CD4-positive, alpha-beta T cell treated with Interleukin-6 at 100 ng/mL for 8 hours (primary cell): ENCODE results near the gene SLC41A1.

Source experiments
- DNase-seq: peaks from one replicate; pipeline ENCODE4 v3.0.0-alpha.2; 2020; ENCODE audit warnings: mixed read lengths, low spot score

Gene SLC41A1

DNA sequence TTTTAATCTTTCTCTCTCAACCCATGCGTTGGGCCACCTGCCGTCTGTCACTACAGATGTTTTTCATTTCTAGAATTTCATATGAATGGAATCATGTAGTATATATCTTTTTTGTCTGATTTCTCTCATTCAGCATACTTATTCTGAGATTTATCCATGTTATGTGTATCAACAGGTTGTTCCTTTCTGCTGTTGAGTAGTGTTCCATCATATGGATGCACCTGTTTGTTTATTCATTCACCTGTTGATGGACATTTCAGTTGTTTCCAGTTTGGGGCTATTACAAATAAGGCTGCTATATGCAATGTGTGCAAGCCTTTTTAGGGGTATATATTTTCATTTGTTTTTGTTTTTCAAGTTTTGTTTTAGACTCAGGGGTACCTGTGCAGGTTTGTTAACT, 9.4 kb upstream of the SLC41A1 start:
- no peak for DNase-seq

GRCh38 chr1:205817988-205818387, 5.0 kb upstream of the SLC41A1 start:
- DNase-seq = no peak

DNA sequence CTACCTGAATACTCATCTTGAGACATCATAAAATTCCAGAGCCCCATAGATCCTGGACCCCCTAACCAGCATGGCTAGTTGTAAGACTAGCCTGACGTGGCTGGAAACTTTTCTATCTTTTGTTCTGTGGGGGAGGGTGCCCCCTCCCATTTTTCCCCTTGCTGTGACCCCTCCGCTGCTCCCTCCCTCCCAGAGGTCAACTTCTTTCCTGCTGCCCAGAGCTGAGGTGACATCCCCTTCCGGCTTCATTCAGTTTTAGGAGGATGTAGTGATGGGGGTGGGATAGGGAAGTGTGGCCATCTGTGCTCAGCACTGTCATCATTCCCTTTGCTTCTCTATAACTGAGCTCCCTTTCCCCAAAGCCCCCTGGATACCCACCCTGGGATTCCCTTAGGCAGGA, 4.4 kb upstream of the SLC41A1 start:
- DNase-seq = no peak

GRCh38 chr1:205813755-205814058, 709 bp upstream of the SLC41A1 start:
- DNase-seq = peak; percentile 6

GRCh38 chr1:205812271-205812877, 624 bp downstream of the SLC41A1 start:
- no peak for DNase-seq

DNA sequence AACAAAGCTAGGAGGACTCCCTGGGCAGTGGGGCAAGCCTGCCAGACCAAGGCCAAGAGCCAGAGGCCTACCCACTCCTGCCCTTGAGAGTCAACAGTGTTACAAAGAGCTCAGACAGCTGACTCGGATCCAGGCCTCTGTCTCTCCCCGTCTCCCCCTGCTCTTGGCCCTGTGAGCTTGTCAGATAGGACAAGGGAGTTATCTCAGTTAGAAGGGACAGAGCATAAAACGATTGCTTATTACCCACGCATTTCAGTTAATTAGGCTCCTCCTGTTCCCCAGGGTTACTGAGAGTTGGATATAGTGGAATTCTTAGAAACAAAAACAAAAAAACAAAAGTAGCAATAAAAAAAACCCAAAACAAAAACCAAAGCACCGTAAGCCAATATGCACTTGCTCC, 1.3 kb downstream of the SLC41A1 start:
- no peak for DNase-seq

DNA sequence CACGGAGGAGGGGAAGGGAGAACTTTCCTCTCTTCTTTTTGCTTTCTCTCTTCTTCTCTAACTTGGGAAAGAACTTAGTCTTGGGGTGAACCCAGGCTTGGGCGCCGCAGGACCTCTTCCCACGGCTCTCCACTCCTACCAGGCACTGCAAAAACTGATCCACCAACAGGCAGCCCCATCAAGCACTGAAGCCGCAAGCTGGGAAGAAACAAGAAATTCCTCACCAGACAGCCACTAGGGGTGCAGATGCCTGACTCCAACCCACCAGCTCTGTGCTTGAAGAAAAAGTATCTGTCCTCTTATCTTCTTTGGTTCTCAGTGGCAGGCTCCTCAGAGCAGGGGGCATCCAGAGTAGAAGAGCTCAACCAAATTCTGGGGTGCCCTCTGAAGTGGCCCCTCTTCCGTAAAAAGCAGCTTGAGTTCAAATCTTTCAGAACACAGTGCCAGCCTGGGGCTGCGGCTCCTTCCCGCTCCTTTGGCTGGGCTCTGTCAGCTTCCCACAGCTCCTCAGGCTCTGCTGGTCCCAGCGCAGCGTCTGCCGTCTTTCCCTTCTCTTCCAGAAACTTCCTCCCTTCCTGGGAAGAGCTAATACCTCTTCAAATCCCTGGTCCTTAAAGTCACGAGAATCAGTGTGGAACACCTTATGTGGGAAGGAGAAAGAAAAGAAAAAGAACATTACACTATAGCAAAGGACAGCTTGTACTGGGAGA, 2.4 kb downstream of the SLC41A1 start:
- no peak for DNase-seq

DNA sequence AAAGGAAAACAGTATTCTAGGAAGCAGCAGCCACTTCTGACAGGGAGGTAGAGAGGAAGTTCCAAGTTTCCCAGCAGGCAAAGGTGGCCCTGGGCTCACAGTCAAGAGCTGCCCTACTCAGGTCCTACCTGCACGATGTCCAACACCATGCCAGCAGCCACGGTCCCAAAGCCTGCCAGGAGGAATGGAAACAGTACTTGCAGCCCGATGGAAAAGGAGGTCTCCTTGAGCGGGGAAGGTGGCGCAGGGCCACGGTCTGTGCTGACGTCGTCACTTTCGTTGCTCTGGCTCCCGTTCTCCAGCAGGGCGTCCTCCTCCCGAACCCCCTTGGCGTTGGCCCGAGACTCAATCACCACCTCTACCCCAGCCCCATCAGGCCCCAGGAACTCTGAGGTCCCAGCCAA, 3.1 kb downstream of the SLC41A1 start:
- no peak for DNase-seq

GRCh38 chr1:205809469-205809868, 3.5 kb downstream of the SLC41A1 start:
- no peak for DNase-seq

- peak; percentile 28 for DNase-seq
These were observed 7.8 kb downstream of the SLC41A1 start for GRCh38 chr1:205805082-205805711.

DNA sequence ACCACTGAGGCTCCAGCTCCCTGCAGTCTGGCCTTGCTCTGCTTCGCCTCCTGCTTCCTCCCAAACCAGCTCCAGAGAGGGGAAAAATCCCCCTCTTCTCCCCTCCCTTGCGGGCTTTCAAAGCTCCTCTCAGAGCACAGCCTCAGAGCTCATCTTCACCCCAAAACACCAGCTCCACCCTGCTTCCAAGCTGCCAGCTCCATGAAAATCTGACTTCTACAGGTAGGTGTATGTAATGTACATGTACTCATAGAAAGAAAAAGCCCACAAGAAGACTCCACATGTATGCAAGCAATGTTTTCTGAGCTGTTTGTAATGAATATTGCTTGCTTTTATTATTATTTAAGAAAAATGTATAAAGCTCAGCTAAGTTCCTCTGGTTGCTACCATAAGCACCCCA, 8.4 kb downstream of the SLC41A1 start:
- DNase-seq = no peak

DNA sequence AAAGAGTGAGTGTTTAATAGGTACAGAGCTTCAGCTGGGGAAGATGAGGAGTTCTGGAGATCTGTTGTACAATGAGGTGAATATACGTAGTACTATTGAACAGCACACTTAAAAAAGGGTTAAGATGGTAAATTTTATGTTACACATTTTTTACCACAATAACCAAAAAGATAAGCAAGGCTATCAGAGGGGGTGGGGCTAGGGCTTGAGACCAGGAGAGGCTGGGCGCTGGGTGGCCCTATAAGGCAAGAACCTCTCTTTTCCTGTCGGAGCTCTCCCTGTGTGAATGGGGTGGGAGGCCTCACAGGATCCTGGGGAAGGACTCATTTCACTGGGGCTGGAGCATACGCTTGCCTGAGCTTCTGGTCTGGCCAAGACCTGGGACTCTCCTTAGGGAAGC, 9.0 kb downstream of the SLC41A1 start:
- DNase-seq = no peak

- no peak for DNase-seq
These were observed 10.9 kb downstream of the SLC41A1 start for GRCh38 chr1:205802060-205802459.

DNA sequence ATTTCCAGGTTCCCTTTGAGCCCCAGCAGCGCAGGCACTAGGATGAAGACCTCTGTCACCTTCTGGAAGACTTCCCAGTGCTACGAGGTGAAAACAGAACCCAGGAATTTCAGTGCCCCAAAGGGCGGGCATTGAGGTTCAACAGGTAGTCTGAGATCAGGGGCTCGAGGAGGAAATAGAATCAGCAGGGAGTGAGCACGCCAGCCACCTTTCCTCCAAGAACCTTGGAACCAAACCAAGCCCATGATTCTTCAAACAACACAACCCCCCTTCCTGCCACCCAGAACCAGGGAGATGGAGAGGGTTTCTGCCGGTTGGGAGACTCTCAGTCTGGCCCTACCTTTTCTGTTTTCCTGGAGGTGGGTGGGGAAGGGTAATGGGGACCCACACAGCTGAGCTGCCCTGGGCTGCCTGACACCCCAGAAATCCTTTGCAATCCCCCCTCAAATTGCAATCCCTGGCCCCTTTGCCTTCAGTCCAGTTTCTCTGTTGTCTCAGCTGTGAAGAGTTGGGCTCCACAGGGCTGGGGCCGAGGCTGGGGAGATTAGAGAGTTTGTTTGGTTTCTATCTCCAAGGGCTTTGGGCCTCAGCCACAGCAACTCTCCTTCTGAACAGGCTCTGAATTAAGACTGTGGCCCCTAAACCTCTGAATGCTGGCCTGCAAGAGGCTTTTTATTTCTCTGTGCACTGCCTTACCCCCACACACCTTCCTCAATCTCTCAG, 11.9 kb downstream of the SLC41A1 start:
- no peak for DNase-seq

DNA sequence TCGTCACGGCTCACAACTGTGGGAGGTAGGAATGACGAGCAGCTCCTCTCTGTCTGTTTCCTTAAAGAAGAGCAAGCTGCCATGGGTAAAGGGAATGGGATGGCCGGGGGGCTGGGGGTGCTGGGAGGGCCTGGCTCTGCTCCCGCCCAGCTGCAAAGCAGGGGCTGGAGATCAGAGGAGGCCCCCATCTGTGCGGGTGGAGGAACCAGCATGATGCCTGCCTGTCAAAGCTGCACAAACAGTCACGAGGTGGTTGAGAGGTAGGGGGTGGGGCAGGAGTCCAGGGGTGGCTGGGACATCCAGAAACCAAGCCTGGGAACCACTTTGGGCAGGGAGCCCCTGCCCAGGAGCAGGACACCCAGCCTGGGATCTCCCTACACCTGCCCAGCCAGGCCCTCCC, 12.6 kb downstream of the SLC41A1 start:
- DNase-seq = no peak

- DNase-seq = no peak
These were observed 14.4 kb downstream of the SLC41A1 start for GRCh38 chr1:205798577-205798976.

DNA sequence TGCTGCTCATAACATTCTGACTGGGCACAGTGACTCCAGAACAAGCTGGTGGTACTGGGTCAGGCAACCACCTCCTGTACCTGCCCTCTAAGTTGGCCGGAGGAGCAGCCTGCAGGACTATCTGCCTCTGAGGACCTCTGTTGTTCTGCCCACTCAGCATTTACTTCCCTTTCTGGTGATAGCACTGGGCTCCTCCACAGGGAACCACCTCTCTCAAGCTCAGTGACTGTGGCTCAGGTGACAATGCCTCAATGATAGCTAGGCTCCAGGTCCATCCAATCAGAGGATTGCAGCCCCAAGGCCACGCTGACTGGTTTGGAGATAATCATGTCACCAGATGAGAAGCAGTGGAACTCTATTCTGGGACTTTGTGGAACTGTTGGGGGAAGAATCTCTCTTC, 15.8 kb downstream of the SLC41A1 start:
- DNase-seq = no peak

- no peak for DNase-seq
These were observed 18.8 kb downstream of the SLC41A1 start for GRCh38 chr1:205794011-205794730.

DNA sequence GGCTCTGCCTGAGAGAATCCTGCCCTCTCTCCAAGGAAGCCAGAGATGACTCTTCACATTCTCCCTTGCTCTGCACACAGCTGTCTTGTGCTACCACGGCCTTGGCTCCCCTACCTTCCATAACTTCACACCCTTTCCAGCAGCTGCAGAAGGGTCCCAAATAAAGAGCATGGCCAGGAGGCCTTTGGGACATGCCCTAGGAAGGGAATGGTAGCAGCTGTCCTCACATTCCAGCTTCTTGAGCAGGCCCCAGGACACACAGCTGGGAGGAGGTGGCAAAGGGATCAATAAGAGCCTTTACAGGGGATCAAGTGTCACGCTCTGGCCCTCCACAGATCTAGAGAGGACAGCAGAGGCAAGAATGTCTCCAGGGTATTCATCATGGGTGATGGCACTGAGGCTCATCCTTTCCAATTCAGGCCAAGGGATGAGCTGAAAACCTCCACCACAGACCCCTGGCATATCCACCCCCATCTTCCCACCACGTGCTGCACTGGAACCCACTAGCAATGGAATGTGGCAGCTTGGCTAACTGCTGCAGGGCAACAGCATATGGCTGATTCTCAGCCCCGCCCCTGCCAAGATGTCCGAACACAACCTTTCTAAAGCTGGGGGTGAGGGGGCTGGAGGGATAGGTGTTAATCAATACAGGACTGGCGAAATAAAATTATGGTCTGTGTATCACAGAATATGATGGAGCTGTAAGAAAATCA, 19.9 kb downstream of the SLC41A1 start:
- DNase-seq = no peak

DNA sequence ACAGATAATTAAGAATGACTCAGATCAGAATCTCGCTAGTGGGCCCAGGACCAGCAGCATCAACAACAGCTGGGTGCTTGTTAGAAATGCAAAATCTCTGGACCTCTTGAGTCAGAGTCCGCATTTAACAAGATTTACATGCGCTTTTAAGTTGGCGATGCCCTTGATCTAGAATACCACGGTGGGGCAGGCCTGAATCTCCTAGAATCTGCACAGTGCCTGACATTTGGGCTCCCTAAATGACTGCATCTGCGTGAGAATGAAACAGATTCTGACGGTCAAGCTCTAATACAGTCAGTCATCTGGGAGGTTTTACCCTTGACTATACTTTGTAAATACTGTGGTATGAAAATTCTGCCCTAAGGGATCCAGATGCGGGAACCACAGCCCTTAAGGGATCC, 20.5 kb downstream of the SLC41A1 start:
- no peak for DNase-seq

DNA sequence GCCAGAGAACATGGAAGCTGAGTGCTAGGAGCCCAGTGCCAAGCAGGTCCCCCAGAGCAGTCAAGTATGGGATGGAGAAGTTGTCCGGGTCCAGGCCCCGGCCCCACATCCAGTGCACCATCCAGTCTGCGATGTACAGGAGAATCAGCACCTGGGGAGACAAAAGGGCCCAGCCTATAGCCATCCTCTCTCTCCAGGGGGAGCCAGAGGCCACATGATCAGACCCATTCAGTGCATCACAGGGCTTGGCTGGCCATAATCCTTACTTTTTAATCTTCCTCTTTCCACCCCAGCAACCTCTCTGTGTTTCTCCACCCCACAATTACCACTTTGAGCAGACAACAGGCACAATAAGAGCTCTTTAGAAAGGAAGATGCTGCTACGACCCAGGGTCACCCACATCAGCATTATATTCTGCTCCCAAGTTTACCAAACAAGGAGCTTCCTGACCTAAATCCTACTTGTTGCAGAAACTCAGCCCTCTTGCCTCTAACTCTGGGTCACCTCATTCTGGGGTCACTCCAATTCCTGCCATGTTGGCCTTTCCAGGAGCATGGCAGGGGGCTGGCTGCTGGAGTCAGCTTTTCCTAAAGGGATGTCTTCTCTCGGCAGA, 21.3 kb downstream of the SLC41A1 start:
- DNase-seq = peak; percentile 63
